ENCODE results near the gene CNNM4.

CNNM4 gene

DNA sequence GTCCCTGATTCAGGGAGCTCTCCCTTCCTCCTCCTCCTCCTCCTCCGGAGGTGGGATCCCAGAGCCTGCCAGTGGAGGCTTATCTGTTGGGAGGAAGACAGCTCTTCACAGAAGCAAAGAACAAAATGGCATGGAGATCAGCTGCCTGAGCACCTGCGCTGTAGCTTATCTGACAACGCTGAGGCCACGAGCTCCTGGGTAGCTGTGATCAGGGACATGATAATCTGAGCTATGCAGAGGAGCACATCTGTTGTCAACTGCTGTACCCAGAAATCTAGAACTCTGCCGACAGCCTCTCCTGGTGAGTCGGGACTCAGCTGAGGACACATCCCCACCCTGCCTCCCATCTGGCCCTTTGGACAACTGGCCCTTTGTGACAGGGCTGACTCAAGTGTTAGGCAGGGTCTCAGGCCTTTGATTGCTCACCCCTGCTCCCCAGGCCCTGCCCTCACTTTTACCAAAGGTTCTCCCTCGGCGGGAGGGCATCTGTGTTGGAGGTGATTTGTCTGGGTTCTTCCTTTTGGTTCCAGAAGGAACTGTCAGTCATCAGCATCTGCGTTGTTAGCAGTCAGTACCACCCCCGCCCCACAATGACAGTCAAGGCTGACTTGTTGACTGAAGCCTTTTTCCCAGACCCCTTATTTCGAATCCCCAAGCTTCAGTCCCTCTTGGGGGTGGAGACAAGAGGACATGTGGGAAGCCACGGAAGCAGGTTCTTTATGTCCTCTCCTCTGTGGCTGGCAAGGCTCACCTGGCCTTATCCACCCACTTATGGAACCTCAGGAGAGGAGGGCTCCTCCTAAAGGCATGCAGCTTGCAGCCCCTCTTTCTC is 49.5 kb downstream of the CNNM4 start:
- TF ChIP-seq, protein P1, sequence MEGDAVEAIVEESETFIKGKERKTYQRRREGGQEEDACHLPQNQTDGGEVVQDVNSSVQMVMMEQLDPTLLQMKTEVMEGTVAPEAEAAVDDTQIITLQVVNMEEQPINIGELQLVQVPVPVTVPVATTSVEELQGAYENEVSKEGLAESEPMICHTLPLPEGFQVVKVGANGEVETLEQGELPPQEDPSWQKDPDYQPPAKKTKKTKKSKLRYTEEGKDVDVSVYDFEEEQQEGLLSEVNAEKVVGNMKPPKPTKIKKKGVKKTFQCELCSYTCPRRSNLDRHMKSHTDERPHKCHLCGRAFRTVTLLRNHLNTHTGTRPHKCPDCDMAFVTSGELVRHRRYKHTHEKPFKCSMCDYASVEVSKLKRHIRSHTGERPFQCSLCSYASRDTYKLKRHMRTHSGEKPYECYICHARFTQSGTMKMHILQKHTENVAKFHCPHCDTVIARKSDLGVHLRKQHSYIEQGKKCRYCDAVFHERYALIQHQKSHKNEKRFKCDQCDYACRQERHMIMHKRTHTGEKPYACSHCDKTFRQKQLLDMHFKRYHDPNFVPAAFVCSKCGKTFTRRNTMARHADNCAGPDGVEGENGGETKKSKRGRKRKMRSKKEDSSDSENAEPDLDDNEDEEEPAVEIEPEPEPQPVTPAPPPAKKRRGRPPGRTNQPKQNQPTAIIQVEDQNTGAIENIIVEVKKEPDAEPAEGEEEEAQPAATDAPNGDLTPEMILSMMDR (IDR thresholded peaks at IDR 0.05; ENCODE audit: control insufficient read depth, insufficient read depth, low read depth, low read length, missing control alignments), result no peak
- H3K4me3 ChIP-seq (ENCODE audit: control insufficient read depth, low read depth, low read length), result no peak overlapping the region
- no peak for DNase-seq (ENCODE audit: low read depth)

DNA sequence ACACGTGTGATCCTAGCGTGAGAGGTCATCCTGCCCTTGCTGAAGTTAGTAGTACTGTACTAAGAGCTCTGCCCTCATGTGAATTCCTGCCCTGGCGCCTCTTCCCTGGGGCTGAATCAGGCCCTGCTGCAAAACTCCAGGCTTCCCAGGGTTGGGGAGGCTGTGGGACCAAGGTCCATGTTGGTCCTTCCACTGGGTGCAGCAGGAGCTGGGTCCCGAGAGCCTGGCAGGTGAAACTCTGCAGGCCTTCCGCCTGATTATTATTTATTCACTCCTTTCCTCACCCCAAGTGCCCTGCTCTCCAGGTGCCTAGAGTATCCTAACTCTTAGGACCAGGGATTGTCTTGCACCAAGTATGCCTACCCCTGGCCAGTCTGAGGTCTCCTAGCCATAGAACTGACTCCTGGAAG is 50.1 kb downstream of the CNNM4 start:
- no peak overlapping the region for H3K4me3 ChIP-seq (ENCODE audit: control insufficient read depth, low read depth, low read length)
- DNase-seq (ENCODE audit: low read depth), result no peak
- TF ChIP-seq, protein P1 (IDR thresholded peaks at IDR 0.05; ENCODE audit: control insufficient read depth, insufficient read depth, low read depth, low read length, missing control alignments), result no peak

DNA sequence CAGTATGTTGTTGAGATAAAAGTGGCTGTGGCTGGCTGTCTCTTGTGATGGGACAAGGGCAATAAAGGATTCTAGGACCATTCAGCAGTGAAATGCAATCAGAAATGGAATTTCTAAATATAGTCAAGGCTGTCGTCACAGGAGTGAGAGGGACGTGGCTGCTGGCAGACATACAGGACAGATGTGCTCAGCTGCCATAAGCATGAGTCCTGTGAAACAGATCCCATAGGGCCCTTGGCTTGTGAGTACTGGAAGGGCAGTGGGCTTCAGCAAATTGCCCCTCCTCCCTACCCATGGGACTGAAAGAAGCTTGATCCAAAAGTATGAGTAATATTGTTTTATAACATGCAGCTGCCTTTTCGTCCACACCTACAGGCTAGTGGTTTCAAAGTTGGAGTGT is 51.2 kb downstream of the CNNM4 start:
- H3K4me3 ChIP-seq (ENCODE audit: control insufficient read depth, low read depth, low read length), result no peak overlapping the region
- DNase-seq (ENCODE audit: low read depth), result no peak
- TF ChIP-seq, protein P1 (IDR thresholded peaks at IDR 0.05; ENCODE audit: control insufficient read depth, insufficient read depth, low read depth, low read length, missing control alignments), result no peak

DNA sequence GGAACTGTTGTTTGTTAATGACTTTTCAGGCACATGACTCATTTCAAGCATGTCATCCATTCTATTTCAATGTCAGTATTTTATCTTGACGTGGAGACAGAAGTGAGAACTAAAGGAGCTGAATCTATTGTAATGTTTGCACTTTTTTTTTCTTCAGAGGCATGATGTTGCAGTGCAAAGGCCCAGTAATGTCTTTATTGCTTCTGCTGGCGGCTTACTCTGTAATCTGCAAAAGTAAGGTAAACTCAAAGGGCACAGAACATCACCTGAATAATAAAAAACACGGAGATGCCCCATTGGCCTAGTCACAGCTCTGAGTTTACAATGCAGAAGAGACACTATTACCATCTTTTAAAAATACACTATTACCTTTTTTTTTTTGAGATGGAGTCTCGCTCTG is 53.0 kb downstream of the CNNM4 start:
- no peak overlapping the region for H3K4me3 ChIP-seq (ENCODE audit: control insufficient read depth, low read depth, low read length)
- DNase-seq (ENCODE audit: low read depth), result no peak
- TF ChIP-seq, protein P1 (IDR thresholded peaks at IDR 0.05; ENCODE audit: control insufficient read depth, insufficient read depth, low read depth, low read length, missing control alignments), result no peak

DNA sequence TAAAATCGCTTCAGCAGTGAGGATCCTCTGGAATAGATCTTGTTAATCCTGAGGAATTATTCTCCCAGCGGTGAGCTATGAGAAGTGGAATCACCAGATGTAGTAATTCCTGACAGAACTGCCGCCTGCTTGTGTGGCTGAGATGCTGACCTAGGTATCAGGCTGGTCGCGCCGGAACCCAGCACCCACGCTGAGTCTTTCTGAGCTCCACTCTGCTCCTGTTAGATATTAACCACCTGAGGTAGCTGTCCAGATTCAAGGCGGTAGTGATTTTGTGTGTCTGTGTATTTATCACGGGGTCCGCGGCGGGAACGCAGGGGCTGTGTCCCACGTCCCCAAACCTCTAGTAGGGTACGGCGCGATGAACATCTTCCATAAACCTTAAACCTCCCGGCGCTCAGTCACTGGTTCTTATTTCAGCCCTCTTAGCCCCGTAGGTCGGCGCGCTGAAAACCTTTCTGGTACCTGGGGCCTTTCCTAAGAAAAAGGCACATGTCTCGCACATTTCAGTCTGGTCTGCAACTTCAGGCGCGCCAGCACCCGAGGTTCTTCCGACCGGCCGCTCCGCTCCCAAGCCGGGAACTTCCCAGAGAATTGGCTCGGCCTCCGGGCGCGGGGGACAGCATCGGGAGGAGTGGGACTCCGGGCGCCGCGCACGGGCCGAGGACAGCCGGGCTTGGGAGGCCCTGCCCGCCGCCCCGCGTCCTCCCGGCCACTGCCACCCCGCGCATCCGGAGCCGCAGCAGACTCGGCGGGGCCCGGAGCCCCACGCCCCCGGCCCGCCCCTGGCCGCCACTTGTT is 54.8 kb downstream of the CNNM4 start:
- DNase-seq (ENCODE audit: low read depth), result peak; percentile 16
- TF ChIP-seq, protein P1 (IDR thresholded peaks at IDR 0.05; ENCODE audit: control insufficient read depth, insufficient read depth, low read depth, low read length, missing control alignments), result no peak

DNA sequence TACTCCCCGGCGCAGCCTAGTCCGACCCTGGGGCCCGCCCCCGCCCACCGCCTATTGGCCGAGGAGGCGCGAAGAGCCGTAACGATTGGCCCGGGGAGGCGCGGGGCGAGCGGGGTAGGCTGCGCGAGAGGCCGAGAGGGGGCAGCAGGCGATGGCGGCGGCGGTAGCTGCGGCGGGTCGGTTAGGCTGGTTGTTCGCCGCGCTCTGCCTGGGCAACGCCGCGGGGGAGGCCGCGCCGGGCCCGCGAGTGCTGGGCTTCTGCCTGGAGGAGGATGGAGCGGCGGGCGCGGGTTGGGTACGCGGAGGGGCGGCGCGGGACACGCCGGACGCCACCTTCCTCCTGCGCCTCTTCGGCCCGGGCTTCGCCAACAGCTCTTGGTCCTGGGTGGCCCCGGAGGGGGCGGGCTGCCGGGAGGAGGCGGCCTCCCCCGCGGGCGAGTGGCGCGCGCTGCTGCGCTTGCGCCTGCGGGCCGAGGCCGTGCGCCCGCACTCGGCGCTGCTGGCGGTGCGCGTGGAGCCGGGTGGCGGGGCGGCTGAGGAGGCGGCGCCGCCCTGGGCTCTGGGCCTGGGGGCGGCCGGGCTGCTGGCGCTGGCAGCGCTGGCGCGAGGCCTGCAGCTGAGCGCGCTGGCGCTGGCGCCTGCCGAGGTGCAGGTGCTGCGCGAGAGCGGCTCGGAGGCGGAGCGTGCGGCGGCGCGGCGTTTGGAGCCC is 55.6 kb downstream of the CNNM4 start, which contains the start of gene CNNM3:
Gene CNNM3 (plus strand): TSS at position 142 of the 709 bp plus-strand sequence. CDS start 10 bp downstream, at position 152.
- peak within 1 kb of the TSS; percentile 56 for H3K4me3 ChIP-seq (ENCODE audit: control insufficient read depth, low read depth, low read length)
- peak; percentile 52 for DNase-seq (ENCODE audit: low read depth)
- TF ChIP-seq, protein P1 (IDR thresholded peaks at IDR 0.05; ENCODE audit: control insufficient read depth, insufficient read depth, low read depth, low read length, missing control alignments), result peak; percentile 45

More for the DNA sequence above, 54.8 kb downstream of the CNNM4 start:
- H3K4me3 ChIP-seq (ENCODE audit: control insufficient read depth, low read depth, low read length), result peak overlapping the region; percentile 56

Data from AG09309 (cell line).